Activated B cell treated with CpG ODN at 0.5 μM for 24 hours (primary cell): ENCODE measurements around the gene TSTD2. TPM values are rescaled to one million over a fixed set of nuclear protein-coding genes. Genes with fewer than 3 reads are reported as not detected.

Source experiments
- ATAC-seq: fragments of 200-7000 bp; cut with Tn5 transposase; one replicate; pipeline ENCODE4 v1.10.0; 2021; ENCODE audit warnings: low read depth, mild to moderate bottlenecking, moderate library complexity
- CTCF ChIA-PET: fragments of 350-600 bp; sonication (Branson Sonifier 250); formaldehyde crosslinking; loops from one replicate; lab custom pipeline; 2021; ENCODE audit warnings: antibody characterized with exemption; lab: Charles Lee
- POLR2A ChIA-PET: fragments of 350-600 bp; sonication (Branson Sonifier 250); formaldehyde crosslinking; loops from one replicate; lab custom pipeline; 2021; ENCODE audit warnings: antibody characterized with exemption; lab: Charles Lee
- DNase-seq: peaks from one replicate; pipeline ENCODE4 v3.0.0; 2022
- H3K27ac Mint-ChIP-seq: one replicate; pipeline ENCODE4 v1.8.0; 2020; ENCODE audit warnings: mixed read lengths
- H3K27me3 Mint-ChIP-seq: one replicate; pipeline ENCODE4 v1.8.0; 2021; ENCODE audit warnings: mixed read lengths
- H3K36me3 Mint-ChIP-seq: one replicate; pipeline ENCODE4 v1.8.0; 2021; ENCODE audit warnings: low read depth, mixed read lengths
- H3K4me1 Mint-ChIP-seq: one replicate; pipeline ENCODE4 v1.8.0; 2021; ENCODE audit warnings: mixed read lengths
- H3K4me3 Mint-ChIP-seq: one replicate; pipeline ENCODE4 v1.8.0; 2020; ENCODE audit warnings: mild to moderate bottlenecking, mixed read lengths
- H3K9me3 Mint-ChIP-seq: one replicate; pipeline ENCODE4 v1.8.0; 2020; ENCODE audit warnings: mixed read lengths
- intact Hi-C: fragments of 100-400 bp; cut with micrococcal nuclease; formaldehyde crosslinking; loops from one replicate; pipeline ENCODE4 v1.15.1; 2024
- total RNA-seq: library from RNA; stranded (reverse); gene quantifications from 2 replicates; pipeline ENCODE4 v1.2.3, GENCODE V29; 2022
- TF ChIP-seq, protein P1 (sequence below): fragments of 200-600 bp; IDR thresholded peaks from one replicate; pipeline ENCODE4 v1.8.0; 2022; ENCODE audit warnings: antibody characterized with exemption, mild to moderate bottlenecking

The TSTD2 gene
- 18.0 and 21.6 TPM in 2 replicates for total RNA-seq

DNA sequence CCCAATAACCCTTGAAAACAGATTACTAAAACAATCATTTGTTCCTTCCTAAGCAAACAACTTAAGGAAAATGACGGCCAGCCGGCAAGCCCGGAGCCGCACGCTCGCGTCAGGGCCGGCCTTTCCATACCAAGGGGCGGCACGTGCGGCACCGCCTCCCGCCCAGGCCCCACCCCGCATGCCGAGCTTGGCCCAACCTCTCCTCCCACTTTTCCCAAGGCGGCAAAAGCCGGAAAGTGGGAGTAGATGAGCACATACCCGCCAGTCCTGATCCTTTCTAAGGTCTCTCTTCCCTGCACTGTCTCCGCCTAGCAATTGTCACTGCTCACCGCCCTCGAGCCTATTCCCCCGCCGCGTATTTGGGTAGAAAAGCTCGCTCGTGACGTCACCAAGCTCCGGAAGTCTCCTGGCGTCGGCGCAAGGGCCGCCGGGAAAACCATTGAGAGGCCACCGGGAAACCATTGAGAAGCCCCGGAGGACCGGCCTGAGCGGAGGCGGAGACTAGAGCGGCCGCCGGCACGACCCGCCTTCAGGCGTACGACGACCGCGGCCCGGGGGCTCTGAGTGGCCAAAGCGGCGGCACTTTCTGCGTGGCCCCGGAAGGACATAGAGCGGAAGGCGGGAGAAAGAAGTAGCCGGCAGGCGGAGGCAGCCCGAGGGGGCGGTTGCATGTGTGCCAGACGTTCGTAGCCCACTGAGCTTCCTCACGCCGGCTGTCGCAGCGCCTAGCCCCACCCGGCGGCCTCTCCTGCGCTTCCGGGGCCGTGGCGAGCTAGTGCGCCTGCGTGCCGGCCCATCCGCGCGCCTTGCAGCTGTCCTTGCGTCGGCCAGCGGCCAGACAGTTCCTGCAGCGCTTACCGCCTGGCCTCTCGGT lies at the start of gene TSTD2, which contains the start of gene NCBP1:
TSTD2 (minus strand) TSS at position 384 of the 874 bp plus-strand sequence. CDS start 5,806 bp downstream, outside the sequence.
NCBP1 (plus strand) TSS at position 837 of the 874 bp plus-strand sequence. CDS start 61 bp downstream, outside the sequence.
- intact Hi-C loops: loop anchor here (1.0 to 10.0 kb wide), 12 partner anchors 18 to 1162 kb away; partner anchors contain the start of genes ANKS6, ANP32B, PRXL2C and TBC1D2

DNA sequence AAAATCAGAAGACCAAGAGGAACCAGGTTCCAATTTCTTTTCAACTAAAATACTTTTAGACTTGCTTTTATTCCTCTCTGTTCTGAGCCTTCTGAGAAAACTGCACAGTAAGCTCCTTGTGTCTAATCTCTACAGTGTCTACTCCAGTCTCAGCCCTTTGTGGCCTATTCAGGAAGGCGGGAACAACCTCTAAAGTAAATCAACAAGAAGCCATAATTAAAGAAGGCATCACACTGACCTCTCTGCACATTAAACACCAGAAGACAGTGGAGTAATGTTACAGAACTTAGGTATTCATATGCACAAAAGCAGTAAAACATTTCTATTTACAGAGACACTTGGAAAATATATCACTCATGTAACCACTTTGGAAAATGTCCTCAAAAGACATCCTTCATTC lies 49.1 kb upstream of the TSTD2 start:
- Mint-ChIP-seq H3K27me3 (no peaks in the 10 kb centered on the region), H3K36me3 (peaks cover 70% of the 10 kb centered on the region), H3K9me3 (no peaks in the 10 kb centered on the region), H3K4me3 (no peak overlapping the region), H3K27ac (no peak overlapping the region), H3K4me1 (no peaks in the 10 kb centered on the region)
- intact Hi-C loops: no loop called here
- DNase-seq (no peak), ATAC-seq (no peak)
- POLR2A ChIA-PET: interaction anchor here (1.7 kb wide), 1 partner anchor 15 kb away, joined by 4 read pairs; the partner anchor contains the start of gene XPA
- CTCF ChIA-PET: no interaction called here
- TF ChIP-seq, protein P1, sequence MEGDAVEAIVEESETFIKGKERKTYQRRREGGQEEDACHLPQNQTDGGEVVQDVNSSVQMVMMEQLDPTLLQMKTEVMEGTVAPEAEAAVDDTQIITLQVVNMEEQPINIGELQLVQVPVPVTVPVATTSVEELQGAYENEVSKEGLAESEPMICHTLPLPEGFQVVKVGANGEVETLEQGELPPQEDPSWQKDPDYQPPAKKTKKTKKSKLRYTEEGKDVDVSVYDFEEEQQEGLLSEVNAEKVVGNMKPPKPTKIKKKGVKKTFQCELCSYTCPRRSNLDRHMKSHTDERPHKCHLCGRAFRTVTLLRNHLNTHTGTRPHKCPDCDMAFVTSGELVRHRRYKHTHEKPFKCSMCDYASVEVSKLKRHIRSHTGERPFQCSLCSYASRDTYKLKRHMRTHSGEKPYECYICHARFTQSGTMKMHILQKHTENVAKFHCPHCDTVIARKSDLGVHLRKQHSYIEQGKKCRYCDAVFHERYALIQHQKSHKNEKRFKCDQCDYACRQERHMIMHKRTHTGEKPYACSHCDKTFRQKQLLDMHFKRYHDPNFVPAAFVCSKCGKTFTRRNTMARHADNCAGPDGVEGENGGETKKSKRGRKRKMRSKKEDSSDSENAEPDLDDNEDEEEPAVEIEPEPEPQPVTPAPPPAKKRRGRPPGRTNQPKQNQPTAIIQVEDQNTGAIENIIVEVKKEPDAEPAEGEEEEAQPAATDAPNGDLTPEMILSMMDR: no peak

More for the DNA sequence above, at the start of gene TSTD2, which contains the start of gene NCBP1:
- H3K9me3 Mint-ChIP-seq: no peaks in the 10 kb centered on the region
- peak within 1 kb of the TSS; percentile 100 for H3K4me3 Mint-ChIP-seq
- ATAC-seq (peak; percentile 92), DNase-seq (peak; percentile 93)
- POLR2A ChIA-PET: interaction anchor here (0.5 to 3.2 kb wide), 30 partner anchors 10 to 1758 kb away, joined by 3 to 31 read pairs (median 4); partner anchors contain the start of genes ANP32B, ERCC6L2, NANS and TBC1D2
- peak within 1 kb of the TSS; percentile 99 for H3K27ac Mint-ChIP-seq
- TF ChIP-seq, protein P1: no peak
- no peaks in the 10 kb centered on the region for H3K27me3 Mint-ChIP-seq
- peaks cover 47% of the 10 kb centered on the region for H3K4me1 Mint-ChIP-seq
- peaks cover 19% of the 10 kb centered on the region for H3K36me3 Mint-ChIP-seq
- CTCF ChIA-PET: interaction anchor here (0.7 to 2.3 kb wide), 8 partner anchors 8 to 624 kb away, joined by 3 to 14 read pairs (median 3); partner anchors contain the start of gene TDRD7

DNA sequence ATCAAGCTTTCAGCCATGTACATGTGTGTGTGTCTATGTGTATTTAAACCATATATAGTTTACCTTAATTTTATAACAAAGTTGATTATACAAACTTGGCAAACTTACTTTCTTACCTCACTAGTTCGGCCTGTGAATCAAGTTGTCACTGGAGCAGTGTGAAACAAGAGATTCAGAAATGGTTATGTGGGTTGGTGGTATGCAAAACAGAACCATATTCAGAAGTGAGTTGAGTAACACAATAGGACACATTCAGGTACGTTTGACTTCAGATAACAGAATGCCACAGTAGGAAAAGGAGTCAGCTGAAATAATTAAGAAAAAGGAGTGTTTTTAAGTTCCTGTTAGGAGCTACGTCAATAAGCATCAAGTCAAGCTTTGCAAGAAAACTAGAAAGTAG lies 42.5 kb upstream of the TSTD2 start:
- intact Hi-C loops: no loop called here
- no peak for ATAC-seq
- no peak overlapping the region for H3K4me3 Mint-ChIP-seq
- CTCF ChIA-PET: no interaction called here
- POLR2A ChIA-PET: no interaction called here
- H3K4me1 Mint-ChIP-seq: no peaks in the 10 kb centered on the region
- peaks cover 86% of the 10 kb centered on the region for H3K36me3 Mint-ChIP-seq
- no peak overlapping the region for H3K27ac Mint-ChIP-seq
- TF ChIP-seq, protein P1: no peak
- no peaks in the 10 kb centered on the region for H3K27me3 Mint-ChIP-seq
- DNase-seq: no peak
- no peaks in the 10 kb centered on the region for H3K9me3 Mint-ChIP-seq

DNA sequence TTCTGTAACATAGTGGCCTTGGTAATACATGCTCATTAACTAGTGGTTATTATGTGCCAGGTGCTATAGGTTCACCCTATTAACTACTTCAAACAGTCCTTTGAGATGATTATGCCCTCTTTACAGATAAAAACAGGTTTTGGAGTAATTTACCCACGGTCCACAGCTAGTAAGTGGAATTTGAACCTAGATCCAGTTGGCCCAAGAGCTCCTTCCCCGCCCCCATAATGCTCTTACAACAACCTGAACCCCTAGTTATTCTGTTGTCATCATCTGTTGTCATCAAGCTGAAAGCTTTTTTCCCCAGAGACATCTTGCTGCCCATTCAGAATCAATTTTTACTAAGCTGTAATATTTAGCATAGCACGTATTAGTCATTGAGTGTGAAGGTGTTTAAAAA lies 40.8 kb upstream of the TSTD2 start:
- CTCF ChIA-PET: no interaction called here
- ATAC-seq (no peak), DNase-seq (no peak)
- H3K4me1 Mint-ChIP-seq: no peaks in the 10 kb centered on the region
- TF ChIP-seq, protein P1: no peak
- H3K9me3 Mint-ChIP-seq: no peaks in the 10 kb centered on the region
- peaks cover 89% of the 10 kb centered on the region for H3K36me3 Mint-ChIP-seq
- intact Hi-C loops: no loop called here
- no peak overlapping the region for H3K27ac Mint-ChIP-seq
- no peak overlapping the region for H3K4me3 Mint-ChIP-seq
- POLR2A ChIA-PET: no interaction called here
- no peaks in the 10 kb centered on the region for H3K27me3 Mint-ChIP-seq

DNA sequence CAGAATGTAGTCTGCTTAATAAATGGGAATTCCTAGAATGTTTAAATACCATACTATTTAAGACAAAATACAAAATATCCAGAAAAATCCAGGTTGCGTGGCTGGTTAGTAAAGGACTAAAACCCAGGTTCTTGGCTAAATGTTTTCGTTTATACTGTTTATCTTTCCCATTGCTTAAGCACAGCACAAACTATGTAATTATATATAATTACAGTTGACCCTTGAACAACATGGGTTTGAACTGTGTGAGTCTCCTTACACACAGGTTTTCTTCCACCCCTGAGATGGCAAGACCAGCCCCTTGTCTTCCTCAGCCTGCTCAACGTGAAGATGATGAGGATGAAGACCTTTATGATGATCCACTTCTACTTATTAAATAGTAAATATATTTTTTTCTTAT lies 39.2 kb upstream of the TSTD2 start:
- H3K27me3 Mint-ChIP-seq: no peaks in the 10 kb centered on the region
- no peak for DNase-seq
- intact Hi-C loops: no loop called here
- H3K36me3 Mint-ChIP-seq: peaks cover 90% of the 10 kb centered on the region
- no peaks in the 10 kb centered on the region for H3K4me1 Mint-ChIP-seq
- H3K27ac Mint-ChIP-seq: no peak overlapping the region
- no peak overlapping the region for H3K4me3 Mint-ChIP-seq
- no peak for ATAC-seq
- TF ChIP-seq, protein P1: no peak
- H3K9me3 Mint-ChIP-seq: no peaks in the 10 kb centered on the region
- CTCF ChIA-PET: no interaction called here
- POLR2A ChIA-PET: no interaction called here
